GM12878 (cell line): Measurements from ENCODE around the gene C10orf105. TPM values are rescaled to one million over a fixed set of nuclear protein-coding genes. Genes with fewer than 3 reads are reported as not detected.

Experiments
- ATAC-seq: fragments of 200-7000 bp; cut with Tn5 transposase; 3 replicates; pipeline ENCODE4 v1.9.1; 2020; ENCODE audit warnings: mild to moderate bottlenecking, moderate library complexity
- BruUV-seq: library from RNA; stranded (reverse); fragments of 400-500 nt; replicated peaks from 2 replicates; lab custom pipeline; 2021; lab: Mats Ljungman, UMichigan
- CTCF ChIA-PET: fragments of 300-600 bp; sonication (Branson Sonifier 250); formaldehyde crosslinking; extraction: SDS; loops from one replicate; lab custom pipeline; 2021; ENCODE audit warnings: inconsistent platforms; lab: Yijun Ruan, JAX
- POLR2A ChIA-PET: fragments of 350-600 bp; formaldehyde crosslinking; extraction: SDS; loops from one replicate; lab custom pipeline; 2021; ENCODE audit warnings: inconsistent platforms; lab: Charles Lee
- RAD21 ChIA-PET: fragments of 300-600 bp; sonication (Branson Sonifier 250); formaldehyde crosslinking; loops from one replicate; lab custom pipeline; 2023; ENCODE audit warnings: antibody characterized with exemption; ENCODE audit not compliant: unreplicated experiment; lab: Charles Lee
- SMC1A ChIA-PET: fragments of 300-600 bp; sonication (Branson Sonifier 250); formaldehyde crosslinking; loops from one replicate; lab custom pipeline; 2023; ENCODE audit not compliant: unreplicated experiment, uncharacterized antibody; lab: Charles Lee
- DNase-seq: peaks from one replicate; pipeline ENCODE4 v3.0.0-alpha.2; 2011; ENCODE audit warnings: low read depth, low spot score
- FAIRE-seq: peaks from 3 replicates; lab custom pipeline; 2011; peaks lifted over from hg19 to GRCh38; lab: Jason Lieb, UNC
- H2AFZ ChIP-seq: 2 replicates; pipeline ENCODE4 v1.6.0; 2011; ENCODE audit warnings: low read depth, low read length, control low read depth; ENCODE audit not compliant: control insufficient read depth
- H3K27ac ChIP-seq: 2 replicates; pipeline ENCODE4 v1.5.1; 2011; ENCODE audit warnings: control low read depth; ENCODE audit not compliant: control insufficient read depth, insufficient read depth
- H3K27me3 ChIP-seq, 2 experiments: replicated peaks in 1 of 2; 2 replicates each; pipeline versions ENCODE4 v1.6.0 to v1.6.1; 2011; ENCODE audit warnings: low read length in 1 of 2; ENCODE audit not compliant: control insufficient read depth in 2 of 2, insufficient read depth in 2 of 2
- H3K36me3 ChIP-seq, 2 experiments: 2 replicates each; pipeline ENCODE4 v1.5.1; 2011; ENCODE audit warnings: low read length in 1 of 2; ENCODE audit not compliant: control insufficient read depth in 2 of 2, insufficient read depth in 2 of 2
- H3K4me1 ChIP-seq: 2 replicates; pipeline ENCODE4 v1.6.1; 2011; ENCODE audit warnings: mild to moderate bottlenecking, low read length, moderate library complexity, mixed read lengths; ENCODE audit not compliant: control insufficient read depth, insufficient read depth
- H3K4me2 ChIP-seq: 2 replicates; pipeline ENCODE4 v1.6.0; 2011; ENCODE audit warnings: control low read depth; ENCODE audit not compliant: control insufficient read depth, insufficient read depth
- H3K4me3 ChIP-seq: fragments of 200-600 bp; sonication (generic); 2 replicates; pipeline ENCODE4 v1.5.1; 2016
- H3K79me2 ChIP-seq: 2 replicates; pipeline ENCODE4 v1.6.0; 2011; ENCODE audit warnings: low read length; ENCODE audit not compliant: control insufficient read depth, insufficient read depth
- H3K9ac ChIP-seq: 2 replicates; pipeline ENCODE4 v1.8.0; 2011; ENCODE audit warnings: low read length, control low read depth, mixed read lengths; ENCODE audit not compliant: control insufficient read depth, insufficient read depth
- H3K9me3 ChIP-seq: replicated peaks from 3 replicates; pipeline ENCODE4 v1.5.1; 2011; ENCODE audit warnings: mild to moderate bottlenecking, low read length; ENCODE audit not compliant: control insufficient read depth, insufficient read depth
- H4K20me1 ChIP-seq: 2 replicates; pipeline ENCODE4 v1.6.0; 2011; ENCODE audit not compliant: control insufficient read depth, insufficient read depth
- CTCF ChIP-seq, 3 experiments: IDR thresholded peaks in 2 of 3; conservative IDR thresholded peaks in 1 of 3; 2 replicates each; pipeline ENCODE4 v1.5.1; 2011; ENCODE audit warnings: low read depth in 3 of 3, low read length in 3 of 3, mild to moderate bottlenecking in 3 of 3, control low read depth in 2 of 3, moderate library complexity in 2 of 3, inconsistent platforms in 1 of 3, mixed read lengths in 1 of 3; ENCODE audit not compliant: control insufficient read depth in 2 of 3, insufficient read depth in 1 of 3; ENCODE audit errors: extremely low read depth in 1 of 3
- E2F8 ChIP-seq: fragments of 450-650 bp; IDR thresholded peaks from 2 replicates; pipeline ENCODE4 v1.6.1; 2018; ENCODE audit warnings: mild to moderate bottlenecking, low read depth, moderate library complexity; ENCODE audit not compliant: partially characterized antibody
- ESRRA ChIP-seq: IDR thresholded peaks from 2 replicates; pipeline ENCODE4 v1.6.1; 2012; ENCODE audit warnings: mild to moderate bottlenecking, low read length, improper control_type of control experiment
- JUNB ChIP-seq: IDR thresholded peaks from 2 replicates; pipeline ENCODE4 v1.6.1; 2016; ENCODE audit warnings: antibody characterized with exemption, mild to moderate bottlenecking
- LARP7 ChIP-seq: fragments of 450-650 bp; IDR thresholded peaks from 2 replicates; pipeline ENCODE4 v1.6.1; 2017; ENCODE audit warnings: mild to moderate bottlenecking
- MTA2 ChIP-seq: fragments of 450-650 bp; IDR thresholded peaks from 2 replicates; pipeline ENCODE4 v1.6.1; 2016; ENCODE audit warnings: low read depth, mild to moderate bottlenecking, moderate library complexity
- MYC ChIP-seq: IDR thresholded peaks from 2 replicates; pipeline ENCODE4 v1.6.1; 2011; ENCODE audit warnings: mild to moderate bottlenecking, low read length, moderate library complexity, inconsistent platforms; ENCODE audit not compliant: insufficient read depth, insufficient replicate concordance, insufficient read length, severe bottlenecking
- PML ChIP-seq: IDR thresholded peaks from 2 replicates; pipeline ENCODE4 v1.6.1; 2012; ENCODE audit warnings: low read length, inconsistent platforms
- RELA ChIP-seq: fragments of 450-650 bp; IDR thresholded peaks from 2 replicates; pipeline ENCODE4 v1.8.0; 2014; ENCODE audit warnings: borderline replicate concordance; ENCODE audit not compliant: partially characterized antibody
- RFX5 ChIP-seq: IDR thresholded peaks from 2 replicates; pipeline ENCODE4 v1.6.1; 2011; ENCODE audit warnings: low read depth, low read length, improper control_type of control experiment
- SIX5 ChIP-seq: IDR thresholded peaks from 2 replicates; pipeline ENCODE4 v1.6.1; 2011; ENCODE audit warnings: mild to moderate bottlenecking, low read depth, low read length, moderate library complexity; ENCODE audit not compliant: severe bottlenecking
- SMARCA5 ChIP-seq: fragments of 450-650 bp; IDR thresholded peaks from 2 replicates; pipeline ENCODE4 v1.6.1; 2017; ENCODE audit warnings: mild to moderate bottlenecking
- SMC3 ChIP-seq: IDR thresholded peaks from 2 replicates; pipeline ENCODE4 v1.6.1; 2011; ENCODE audit warnings: low read length, improper control_type of control experiment, borderline replicate concordance
- ZNF592 ChIP-seq: fragments of 450-650 bp; IDR thresholded peaks from 2 replicates; pipeline ENCODE4 v1.6.1; 2017; ENCODE audit warnings: mild to moderate bottlenecking, moderate library complexity
- WGBS: methylation state at CpG from one replicate; pipeline ENCODE4 v1.1.6; 2016; ENCODE audit warnings: low lambda C conversion rate; ENCODE audit not compliant: insufficient replicate concordance, insufficient coverage; ENCODE audit errors: missing lambda C conversion rate; 5-methylcytosine and 5-hydroxymethylcytosine counted together
- in situ Hi-C: fragments of 300-500 bp; cut with MboI; formaldehyde crosslinking; loops from 9 replicates; pipeline ENCODE4 v1.14.3; 2018; ENCODE audit warnings: mixed read lengths
- intact Hi-C: fragments of 100-400 bp; cut with micrococcal nuclease; formaldehyde crosslinking; loops from one replicate; pipeline ENCODE4 v1.14.2; 2022; ENCODE audit not compliant: unreplicated experiment
- polyA plus RNA-seq, 11 experiments: library from polyadenylated mRNA; depleted of rRNA in 4 of 11; unstranded in 6 of 11; stranded (reverse) in 5 of 11; fragments of >200 nt; fragmentation: Nextera tagmentation in 4 of 11; fragmentation: Illumina TruSeq in 1 of 11; extraction: Ambion mirVana in 4 of 11; extraction: Trizol in 1 of 11; gene quantifications; 1 replicate in 1 of 11; 2 replicates in 10 of 11; pipeline versions ENCODE4 v1.2.1 to v1.2.3, GENCODE V29; 2011 to 2016; ENCODE audit warnings: inconsistent platforms in 2 of 11, missing spikeins in 2 of 11, low read depth in 1 of 11
- total RNA-seq, 4 experiments: library from RNA; depleted of rRNA in 3 of 4; stranded (reverse); fragments of >200 nt in 3 of 4; fragmentation: Illumina TruSeq in 1 of 4; extraction: Trizol in 1 of 4; gene quantifications; 2 replicates each; pipeline versions ENCODE4 v1.2.1 to v1.2.3, GENCODE V29; 2013 to 2021

C10orf105 gene
- total and polyA plus RNA-seq, 10 of the 15 experiments (the other 5 are each of a cell fraction or from before 2014, with no cell fraction given): 0.04 to 0.06 (median 0.05) TPM; not detected in 7

- no peak for ATAC-seq
- Histone ChIP-seq H3K9ac (no peak overlapping the region), H3K27ac (no peak overlapping the region), H3K79me2 (no peaks in the 10 kb centered on the region), H3K36me3 (no peaks in the 10 kb centered on the region), H3K4me3 (no peak overlapping the region), H3K27me3 (no peaks in the 10 kb centered on the region), H4K20me1 (no peaks in the 10 kb centered on the region), H3K4me2 (no peak overlapping the region), H3K9me3 (no peaks in the 10 kb centered on the region; the same call in 2 of the 3 replicates), H2AFZ (no peak overlapping the region), H3K4me1 (peaks cover 20% of the 10 kb centered on the region)
- WGBS: 49% methylated on average over 9 of the region's 9 CpGs
- no peak for TF ChIP-seq ESRRA
- no peak for TF ChIP-seq CTCF (IDR thresholded peaks at IDR 0.05 in 2 of 3, conservative IDR thresholded peaks at IDR 0.05 in 1 of 3; ENCODE audit: control insufficient read depth in 2 of 3, extremely low read depth in 1 of 3, insufficient read depth in 1 of 3, low read depth in 3 of 3, low read length in 3 of 3)
- no peak for TF ChIP-seq PML
- no peak for TF ChIP-seq MTA2
- no peak for TF ChIP-seq ZNF592
- TF ChIP-seq SMC3: no peak
- TF ChIP-seq SIX5: no peak
- TF ChIP-seq SMARCA5: no peak
- no peak for TF ChIP-seq RELA
- TF ChIP-seq MYC: no peak
- no peak for TF ChIP-seq JUNB
- TF ChIP-seq LARP7: no peak
- TF ChIP-seq RFX5: no peak
- TF ChIP-seq E2F8: no peak
- FAIRE-seq: no peak
- no peak for DNase-seq
- ChIA-PET CTCF (interaction anchor here (0.7 to 1.6 kb wide), 3 partner anchors 33 to 34 kb away, joined by 3 to 4 read pairs (median 3); no protein-coding TSS in a partner anchor), POLR2A (no interaction called here), RAD21 (no interaction called here), SMC1A (no interaction called here)
- no TSS peak for BruUV-seq
- in situ Hi-C loops (no loop called here), intact Hi-C loops (no loop called here)
Observed at GRCh38 chr10:71740069-71740653, 20.6 kb upstream of the C10orf105 start.
